ENCODE data around the gene SENP2.

Gene SENP2

GRCh38 chr3:185582236-185582635, 3.9 kb upstream of the SENP2 start:
- no peaks in the 10 kb centered on the region for H4K20me1 ChIP-seq (ENCODE audit: insufficient read depth)
- no peak overlapping the region for H3K27ac ChIP-seq
- H3K4me1 ChIP-seq (ENCODE audit: low read depth, poor library complexity, severe bottlenecking): peaks cover 13% of the 10 kb centered on the region
- TF ChIP-seq CTCF (conservative IDR thresholded peaks at IDR 0.05; ENCODE audit: low read depth, low read length): no peak
- no peak overlapping the region for H3K9ac ChIP-seq
- H3K36me3 ChIP-seq (ENCODE audit: insufficient read depth): no peaks in the 10 kb centered on the region
- H3K4me3 ChIP-seq (IDR thresholded peaks at IDR 0.05; ENCODE audit: insufficient read depth, low read depth, low read length): no peak overlapping the region
- no peak overlapping the region for H2AFZ ChIP-seq (ENCODE audit: low read depth)
- peaks cover 10% of the 10 kb centered on the region for H3K79me2 ChIP-seq (ENCODE audit: insufficient read depth, low read depth)
- H3K27me3 ChIP-seq (ENCODE audit: insufficient read depth, low read depth): no peaks in the 10 kb centered on the region
- H3K4me2 ChIP-seq: no peak overlapping the region

GRCh38 chr3:185582871-185583270, 3.2 kb upstream of the SENP2 start:
- no peaks in the 10 kb centered on the region for H3K36me3 ChIP-seq (ENCODE audit: insufficient read depth)
- H3K79me2 ChIP-seq (ENCODE audit: insufficient read depth, low read depth): peaks cover 14% of the 10 kb centered on the region
- H3K4me1 ChIP-seq (ENCODE audit: low read depth, poor library complexity, severe bottlenecking): peaks cover 16% of the 10 kb centered on the region
- H2AFZ ChIP-seq (ENCODE audit: low read depth): no peak overlapping the region
- no peaks in the 10 kb centered on the region for H4K20me1 ChIP-seq (ENCODE audit: insufficient read depth)
- no peak for TF ChIP-seq CTCF (conservative IDR thresholded peaks at IDR 0.05; ENCODE audit: low read depth, low read length)
- H3K4me3 ChIP-seq (IDR thresholded peaks at IDR 0.05; ENCODE audit: insufficient read depth, low read depth, low read length): no peak overlapping the region
- no peak overlapping the region for H3K27ac ChIP-seq
- no peak overlapping the region for H3K4me2 ChIP-seq
- H3K9ac ChIP-seq: no peak overlapping the region
- no peaks in the 10 kb centered on the region for H3K27me3 ChIP-seq (ENCODE audit: insufficient read depth, low read depth)

GRCh38 chr3:185583925-185584324, 2.2 kb upstream of the SENP2 start:
- Histone ChIP-seq H3K27ac (no peak overlapping the region), H3K4me3 (IDR thresholded peaks at IDR 0.05; ENCODE audit: insufficient read depth, low read depth, low read length) (no peak overlapping the region), H2AFZ (ENCODE audit: low read depth) (no peak overlapping the region), H3K36me3 (ENCODE audit: insufficient read depth) (no peaks in the 10 kb centered on the region), H4K20me1 (ENCODE audit: insufficient read depth) (no peaks in the 10 kb centered on the region), H3K4me2 (no peak overlapping the region), H3K79me2 (ENCODE audit: insufficient read depth, low read depth) (peaks cover 22% of the 10 kb centered on the region), H3K9ac (no peak overlapping the region), H3K27me3 (ENCODE audit: insufficient read depth, low read depth) (no peaks in the 10 kb centered on the region), H3K4me1 (ENCODE audit: low read depth, poor library complexity, severe bottlenecking) (peaks cover 16% of the 10 kb centered on the region)
- TF ChIP-seq CTCF (conservative IDR thresholded peaks at IDR 0.05; ENCODE audit: low read depth, low read length): no peak

GRCh38 chr3:185584686-185585085, 1.4 kb upstream of the SENP2 start:
- no peak for TF ChIP-seq CTCF (conservative IDR thresholded peaks at IDR 0.05; ENCODE audit: low read depth, low read length)
- Histone ChIP-seq H3K4me3 (IDR thresholded peaks at IDR 0.05; ENCODE audit: insufficient read depth, low read depth, low read length) (no peak overlapping the region), H4K20me1 (ENCODE audit: insufficient read depth) (no peaks in the 10 kb centered on the region), H3K27me3 (ENCODE audit: insufficient read depth, low read depth) (no peaks in the 10 kb centered on the region), H3K36me3 (ENCODE audit: insufficient read depth) (no peaks in the 10 kb centered on the region), H3K4me1 (ENCODE audit: low read depth, poor library complexity, severe bottlenecking) (peaks cover 16% of the 10 kb centered on the region), H3K9ac (no peak overlapping the region), H2AFZ (ENCODE audit: low read depth) (peak overlapping the region; percentile 89; the same call in 1 of the 2 replicates), H3K4me2 (no peak overlapping the region), H3K79me2 (ENCODE audit: insufficient read depth, low read depth) (peaks cover 30% of the 10 kb centered on the region), H3K27ac (no peak overlapping the region)

Measured in KMS-11 (cell line).